Rectal smooth muscle tissue (tissue), 1 donor: ENCODE measurements around the gene GABRB1.

Experiments
- H3K27ac ChIP-seq: one replicate; pipeline ENCODE4 v1.7.0; 2013; ENCODE audit warnings: low read depth, low read length, inconsistent platforms
- H3K27me3 ChIP-seq: one replicate; pipeline ENCODE4 v1.7.0; 2013; ENCODE audit warnings: low read length; ENCODE audit not compliant: control insufficient read depth, insufficient read depth
- H3K36me3 ChIP-seq: one replicate; pipeline ENCODE4 v1.7.0; 2013; ENCODE audit warnings: low read length; ENCODE audit not compliant: control insufficient read depth, insufficient read depth
- H3K4me1 ChIP-seq: one replicate; pipeline ENCODE4 v1.7.0; 2013; ENCODE audit warnings: low read length; ENCODE audit not compliant: control insufficient read depth, insufficient read depth
- H3K4me3 ChIP-seq: one replicate; pipeline ENCODE4 v1.7.0; 2013; ENCODE audit warnings: low read length
- H3K9ac ChIP-seq: one replicate; pipeline ENCODE4 v1.7.0; 2013; ENCODE audit warnings: low read length

GABRB1 gene

GRCh38 chr4:47143261-47143660 lies 111.9 kb downstream of the GABRB1 start:
- Histone ChIP-seq H3K9ac (no peak overlapping the region), H3K4me1 (no peaks in the 10 kb centered on the region), H3K27ac (no peak overlapping the region), H3K36me3 (no peaks in the 10 kb centered on the region), H3K27me3 (no peaks in the 10 kb centered on the region), H3K4me3 (no peak overlapping the region)

- Histone ChIP-seq H3K27ac (no peak overlapping the region), H3K27me3 (no peaks in the 10 kb centered on the region), H3K4me3 (no peak overlapping the region), H3K36me3 (no peaks in the 10 kb centered on the region), H3K4me1 (no peaks in the 10 kb centered on the region), H3K9ac (no peak overlapping the region)
These were observed 114.3 kb downstream of the GABRB1 start for GRCh38 chr4:47145630-47146029.

GRCh38 chr4:47154816-47155370 lies 123.5 kb downstream of the GABRB1 start:
- no peak overlapping the region for H3K9ac ChIP-seq
- no peaks in the 10 kb centered on the region for H3K27me3 ChIP-seq
- H3K4me3 ChIP-seq, result no peak overlapping the region

GRCh38 chr4:47155919-47156318 lies 124.6 kb downstream of the GABRB1 start:
- no peak overlapping the region for H3K9ac ChIP-seq
- no peak overlapping the region for H3K4me3 ChIP-seq
- no peaks in the 10 kb centered on the region for H3K27me3 ChIP-seq
- H3K36me3 ChIP-seq, result no peaks in the 10 kb centered on the region
- H3K4me1 ChIP-seq, result no peaks in the 10 kb centered on the region
- no peak overlapping the region for H3K27ac ChIP-seq

More at GRCh38 chr4:47154816-47155370, 123.5 kb downstream of the GABRB1 start:
- Histone ChIP-seq H3K27ac (no peak overlapping the region), H3K36me3 (no peaks in the 10 kb centered on the region), H3K4me1 (no peaks in the 10 kb centered on the region)

- Histone ChIP-seq H3K4me3 (no peak overlapping the region), H3K4me1 (no peaks in the 10 kb centered on the region), H3K36me3 (no peaks in the 10 kb centered on the region), H3K27ac (no peak overlapping the region), H3K27me3 (no peaks in the 10 kb centered on the region), H3K9ac (no peak overlapping the region)
These were observed 128.7 kb downstream of the GABRB1 start for GRCh38 chr4:47160095-47160494.

GRCh38 chr4:47167081-47168035 lies 136.0 kb downstream of the GABRB1 start:
- Histone ChIP-seq H3K36me3 (no peaks in the 10 kb centered on the region), H3K27me3 (no peaks in the 10 kb centered on the region), H3K4me1 (no peaks in the 10 kb centered on the region), H3K4me3 (no peak overlapping the region), H3K9ac (no peak overlapping the region), H3K27ac (no peak overlapping the region)

GRCh38 chr4:47184083-47184482 lies 152.7 kb downstream of the GABRB1 start:
- no peak overlapping the region for H3K27ac ChIP-seq
- no peaks in the 10 kb centered on the region for H3K27me3 ChIP-seq
- no peak overlapping the region for H3K4me3 ChIP-seq
- no peaks in the 10 kb centered on the region for H3K36me3 ChIP-seq
- H3K9ac ChIP-seq, result no peak overlapping the region
- H3K4me1 ChIP-seq, result no peaks in the 10 kb centered on the region

- H3K27me3 ChIP-seq, result no peaks in the 10 kb centered on the region
- no peak overlapping the region for H3K4me3 ChIP-seq
- H3K9ac ChIP-seq, result no peak overlapping the region
- no peaks in the 10 kb centered on the region for H3K4me1 ChIP-seq
- H3K27ac ChIP-seq, result no peak overlapping the region
- no peaks in the 10 kb centered on the region for H3K36me3 ChIP-seq
These were observed 154.4 kb downstream of the GABRB1 start for GRCh38 chr4:47185761-47186160.

GRCh38 chr4:47187608-47188007 lies 156.2 kb downstream of the GABRB1 start:
- no peaks in the 10 kb centered on the region for H3K36me3 ChIP-seq
- no peak overlapping the region for H3K9ac ChIP-seq
- no peaks in the 10 kb centered on the region for H3K27me3 ChIP-seq
- no peak overlapping the region for H3K27ac ChIP-seq
- H3K4me1 ChIP-seq, result no peaks in the 10 kb centered on the region
- no peak overlapping the region for H3K4me3 ChIP-seq

GRCh38 chr4:47193179-47193578 lies 161.8 kb downstream of the GABRB1 start:
- Histone ChIP-seq H3K27me3 (no peaks in the 10 kb centered on the region), H3K4me1 (no peaks in the 10 kb centered on the region), H3K36me3 (no peaks in the 10 kb centered on the region), H3K4me3 (no peak overlapping the region), H3K9ac (no peak overlapping the region), H3K27ac (no peak overlapping the region)

GRCh38 chr4:47194036-47194737 lies 162.8 kb downstream of the GABRB1 start:
- H3K27ac ChIP-seq, result no peak overlapping the region
- no peak overlapping the region for H3K4me3 ChIP-seq
- no peaks in the 10 kb centered on the region for H3K27me3 ChIP-seq
- H3K4me1 ChIP-seq, result no peaks in the 10 kb centered on the region
- H3K9ac ChIP-seq, result no peak overlapping the region
- no peaks in the 10 kb centered on the region for H3K36me3 ChIP-seq

GRCh38 chr4:47195706-47196105 lies 164.3 kb downstream of the GABRB1 start:
- Histone ChIP-seq H3K4me3 (no peak overlapping the region), H3K27me3 (no peaks in the 10 kb centered on the region), H3K36me3 (no peaks in the 10 kb centered on the region), H3K4me1 (no peaks in the 10 kb centered on the region), H3K27ac (no peak overlapping the region), H3K9ac (no peak overlapping the region)
